ENCODE measurements around the gene MKNK2.

MKNK2 gene

DNA sequence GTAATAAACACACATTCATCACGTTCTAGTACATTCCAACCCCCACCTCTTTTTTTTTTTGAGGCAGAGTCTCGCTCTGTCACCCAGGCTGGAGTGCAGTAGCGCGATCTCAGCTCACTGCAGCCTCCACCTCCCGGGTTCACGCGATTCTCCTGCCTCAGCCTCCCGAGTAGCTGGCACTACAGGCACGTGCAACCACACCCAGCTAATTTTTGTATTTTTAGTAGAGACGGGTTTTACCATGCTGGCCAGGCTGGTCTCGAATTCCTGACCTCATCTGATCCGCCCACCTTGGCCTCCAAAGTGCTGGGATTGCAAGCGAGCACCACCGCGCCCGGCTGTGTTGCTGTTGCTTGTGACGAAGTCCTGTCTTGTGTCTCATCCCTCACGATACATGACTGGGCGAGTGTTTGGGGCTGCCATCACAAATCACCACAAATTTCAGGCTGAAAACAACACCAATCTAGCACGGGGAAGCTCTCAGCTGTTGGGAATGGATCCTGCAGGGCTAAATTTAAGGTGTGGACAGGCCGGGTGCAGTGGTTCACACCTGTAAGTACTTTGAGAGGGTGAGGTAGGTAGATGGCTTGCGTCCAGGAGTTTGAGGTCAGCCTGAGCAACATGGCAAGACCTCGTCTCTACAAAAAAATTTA, 29.4 kb upstream of the MKNK2 start:
- DNase-seq (ENCODE audit: low read depth in 2 of 2, low spot score in 1 of 2): no peak

DNA sequence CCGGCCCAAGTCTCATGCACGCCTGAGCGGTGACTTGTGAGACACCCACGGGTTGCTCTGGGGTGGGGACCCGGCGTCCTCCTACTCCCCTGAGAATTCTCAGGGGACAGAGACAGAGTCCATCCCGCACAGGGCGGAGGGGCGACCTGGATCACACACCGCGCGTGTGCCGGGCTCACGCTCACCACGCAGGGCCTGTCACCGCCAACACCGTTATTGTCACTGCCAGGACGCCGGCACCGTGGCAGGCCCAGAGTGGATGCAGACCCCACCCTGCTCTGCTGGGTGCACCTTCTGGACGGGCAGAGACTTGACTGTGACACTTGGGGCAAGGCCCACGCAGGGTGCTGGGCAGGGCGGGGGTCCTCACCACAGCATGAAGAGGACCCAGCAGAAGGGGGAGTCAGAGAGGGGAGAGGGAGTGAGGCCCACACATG, 28.8 kb upstream of the MKNK2 start:
- DNase-seq (ENCODE audit: low read depth in 2 of 2, low spot score in 1 of 2): no peak

DNA sequence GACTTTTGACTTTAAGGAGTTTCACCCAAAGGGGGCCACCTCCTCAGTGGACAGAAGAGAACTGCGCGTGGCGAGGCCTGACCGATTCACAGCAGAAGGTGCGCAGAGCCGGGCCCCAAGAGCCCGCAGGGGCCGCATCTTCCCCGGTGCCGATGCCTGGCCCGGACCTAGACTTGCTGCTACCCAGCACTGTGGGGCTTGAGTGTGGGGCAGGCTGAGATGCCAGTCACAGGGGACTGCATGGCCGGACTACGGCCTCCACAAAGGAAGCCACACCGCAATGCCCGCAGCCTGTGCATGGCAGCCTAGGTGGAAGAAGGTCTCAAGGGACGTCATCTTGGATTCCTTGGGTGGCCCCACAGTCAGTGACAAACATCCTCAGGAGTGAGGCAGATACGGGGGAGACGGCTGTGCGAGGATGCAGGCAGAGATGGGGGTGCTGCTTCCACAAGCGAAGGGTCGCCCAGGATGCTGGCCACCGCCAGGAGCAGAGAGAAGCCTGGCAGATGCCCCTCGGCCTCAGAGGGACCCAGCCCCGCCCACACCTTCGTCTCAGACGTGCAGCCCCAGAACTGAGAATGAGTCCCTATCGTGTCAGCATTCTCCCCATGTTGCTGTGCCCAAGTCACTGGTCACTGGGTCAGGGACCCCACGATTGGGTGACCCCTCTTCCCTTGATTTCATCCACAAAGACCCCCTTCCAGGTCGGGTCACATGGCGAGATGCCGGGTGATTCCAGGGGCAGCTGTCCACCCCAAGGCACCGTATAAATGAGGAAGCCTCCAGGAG, 28.2 kb upstream of the MKNK2 start:
- no peak for DNase-seq (ENCODE audit: low read depth in 2 of 2, low spot score in 1 of 2)

DNA sequence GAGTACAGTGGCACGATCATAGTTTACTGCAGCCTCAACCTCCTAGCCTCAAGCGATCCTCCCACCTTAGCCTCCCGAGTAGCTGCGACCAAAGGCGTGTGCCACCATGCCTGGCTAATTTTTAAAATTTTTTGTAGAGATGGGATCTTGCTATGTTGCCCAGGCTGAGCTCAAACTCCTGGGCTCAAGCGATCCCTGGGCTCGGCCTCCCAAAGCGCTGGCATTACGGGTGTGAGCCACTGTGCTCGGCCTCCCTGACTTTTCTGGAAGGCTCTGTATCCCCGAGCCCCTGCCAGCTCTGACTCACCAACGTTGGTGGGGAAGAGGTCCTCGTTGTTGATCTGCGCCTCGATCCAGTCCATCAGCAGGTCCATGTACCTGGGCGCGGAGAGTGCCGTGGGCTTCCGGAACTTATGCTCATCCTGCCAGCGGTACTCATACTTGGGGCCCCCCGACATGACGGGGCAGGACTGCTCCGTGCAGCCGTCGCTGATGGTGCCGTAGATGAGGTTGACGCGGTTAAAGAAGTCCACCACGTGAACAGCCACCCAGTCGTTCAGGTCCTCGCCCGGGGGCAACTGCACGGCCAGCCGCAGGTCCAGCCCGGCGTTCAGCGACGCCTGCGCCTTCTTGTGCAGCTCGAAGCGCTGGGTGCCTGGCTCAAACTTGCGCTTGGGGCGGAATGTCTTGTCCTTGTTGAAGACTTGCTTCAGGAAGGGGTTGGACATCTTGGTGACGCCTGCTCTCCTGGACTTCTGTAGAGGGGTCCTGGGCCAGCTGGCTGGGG, 27.0 kb upstream of the MKNK2 start:
- no peak for DNase-seq (ENCODE audit: low read depth in 2 of 2, low spot score in 1 of 2)

DNA sequence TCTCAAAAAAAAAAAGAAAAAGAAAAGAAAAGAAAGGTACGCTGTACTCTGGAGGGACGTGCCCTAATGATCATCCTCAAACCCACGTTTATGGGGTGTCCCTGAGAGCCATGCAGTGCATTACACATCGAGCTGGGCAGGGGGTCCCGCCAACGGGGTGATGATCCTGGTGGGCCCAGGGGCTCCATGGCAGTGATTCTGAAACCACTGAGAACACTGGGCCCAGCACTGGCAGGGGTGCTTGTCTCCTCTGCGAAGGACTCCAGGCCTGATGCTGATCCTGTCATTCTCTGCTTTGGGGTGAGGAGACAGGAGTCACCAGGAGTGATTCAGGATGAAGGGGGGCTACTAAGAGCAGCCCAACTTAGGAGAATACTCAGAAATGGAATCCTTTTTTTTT, 26.4 kb upstream of the MKNK2 start:
- no peak for DNase-seq (ENCODE audit: low read depth in 2 of 2, low spot score in 1 of 2)

DNA sequence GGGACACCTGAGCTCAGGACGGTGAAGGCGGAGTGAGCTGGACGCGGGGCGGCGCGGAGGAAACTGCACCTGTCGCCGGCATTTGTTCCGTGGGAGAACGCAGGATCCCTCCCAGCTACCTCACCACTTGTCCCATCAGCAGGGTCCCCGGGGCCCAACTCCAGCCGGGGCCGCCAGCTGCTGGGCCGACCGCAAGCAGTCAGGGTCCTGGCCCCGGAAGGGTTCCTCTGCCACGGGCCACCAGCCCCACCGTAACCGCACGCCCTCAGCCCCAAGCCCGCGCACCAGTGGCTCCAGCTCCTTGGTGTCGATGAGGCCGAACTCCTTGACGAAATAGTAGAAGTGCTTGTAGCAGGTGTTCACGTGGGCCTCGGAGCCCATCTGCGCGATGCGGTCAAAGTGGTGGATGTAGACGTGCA, 25.5 kb upstream of the MKNK2 start:
- no peak for DNase-seq (ENCODE audit: low read depth in 2 of 2, low spot score in 1 of 2)

- DNase-seq (ENCODE audit: low read depth in 2 of 2, low spot score in 1 of 2): no peak
Measured at GRCh38 chr19:2072757-2073551, 21.9 kb upstream of the MKNK2 start.

DNA sequence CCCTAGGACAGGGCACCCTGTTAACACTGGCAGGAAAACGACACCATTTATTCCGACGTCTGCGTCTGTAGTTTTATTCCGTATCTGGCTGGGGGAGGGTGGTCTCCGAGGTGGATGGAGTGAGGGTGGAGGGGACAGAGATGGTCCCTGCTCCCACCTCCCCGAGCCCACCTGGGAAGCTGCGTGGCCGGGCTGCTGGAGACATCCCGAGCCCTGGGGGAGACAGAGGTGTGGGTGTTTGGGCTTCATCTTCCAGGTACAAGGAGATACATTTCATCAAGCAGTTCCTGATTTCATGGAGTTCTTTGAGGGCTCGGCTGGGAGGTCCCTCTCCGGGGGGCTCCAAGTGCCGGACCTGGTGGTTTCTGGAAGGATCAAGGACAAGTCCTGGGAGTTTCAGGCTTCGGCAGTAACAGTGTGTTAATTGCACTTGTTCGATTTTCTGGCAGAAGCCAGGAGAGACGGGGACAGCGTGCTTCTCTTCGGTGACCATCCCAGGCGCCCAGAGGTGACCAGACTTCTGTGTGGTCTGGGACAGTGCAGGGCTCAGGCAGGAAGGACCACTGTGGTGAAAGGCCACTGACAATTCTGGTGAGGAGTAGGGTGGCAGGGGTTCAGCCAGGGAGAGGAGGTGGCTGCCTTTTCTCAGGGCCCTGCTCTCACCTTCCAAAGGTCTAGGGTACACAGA, 20.1 kb upstream of the MKNK2 start:
- DNase-seq (ENCODE audit: low read depth in 2 of 2, low spot score in 1 of 2): no peak

DNA sequence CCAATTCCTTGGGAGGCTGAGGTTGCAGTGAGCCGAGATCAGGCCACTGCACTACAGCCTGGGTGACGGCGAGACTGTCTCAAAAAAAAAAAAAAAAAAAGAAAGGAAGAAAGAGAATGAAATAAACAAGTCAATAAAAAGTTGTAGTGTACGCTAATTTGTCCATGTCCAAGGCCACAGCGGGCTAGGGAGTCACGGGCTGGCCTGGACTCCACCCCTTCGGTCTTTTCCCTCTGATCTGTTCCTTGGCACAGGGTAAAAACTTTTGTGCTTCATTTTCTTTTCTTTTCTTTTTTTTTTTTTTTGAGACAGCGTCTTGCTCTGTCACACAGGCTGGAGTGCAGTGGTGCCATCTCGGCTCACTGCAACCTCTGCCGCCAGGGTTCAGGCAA, 19.4 kb upstream of the MKNK2 start:
- no peak for DNase-seq (ENCODE audit: low read depth in 2 of 2, low spot score in 1 of 2)

DNA sequence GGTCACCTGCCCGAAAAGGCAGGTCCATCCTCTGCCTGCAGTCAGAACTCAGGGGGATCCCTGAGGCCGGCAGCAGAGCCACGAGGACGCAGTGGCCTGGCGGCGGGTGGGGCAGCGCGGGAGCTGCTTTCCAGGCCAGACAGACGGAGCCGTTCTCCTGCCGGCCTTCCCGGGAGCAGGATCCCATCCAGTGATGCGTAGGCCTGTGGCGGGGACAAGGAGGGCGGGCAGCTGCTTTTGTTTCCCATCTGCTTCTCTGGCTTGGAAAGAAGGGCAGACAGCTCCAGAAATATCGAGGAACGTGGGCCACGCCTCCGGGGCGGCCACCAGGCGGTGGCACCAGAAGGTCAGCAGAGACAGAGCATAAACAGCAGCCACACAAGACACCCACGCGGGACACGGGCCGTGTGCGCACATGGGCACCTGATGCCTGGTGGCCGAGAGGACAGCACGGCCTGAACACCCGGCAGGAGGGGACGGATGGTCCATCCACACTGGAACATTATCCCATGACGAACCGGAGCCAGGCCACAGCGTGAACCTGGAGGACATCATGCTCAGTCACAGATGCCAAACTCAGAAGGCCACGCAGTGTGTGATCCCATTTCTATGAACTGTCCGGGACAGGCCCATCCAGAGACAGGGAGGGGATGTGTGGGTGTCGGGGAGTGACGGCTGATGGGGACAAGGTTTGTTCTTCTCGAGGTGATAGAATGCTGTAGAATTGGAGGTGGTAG, 13.9 kb upstream of the MKNK2 start:
- DNase-seq (ENCODE audit: low read depth in 2 of 2, low spot score in 1 of 2): no peak

GRCh38 chr19:2064395-2064787, 13.3 kb upstream of the MKNK2 start:
- DNase-seq (ENCODE audit: low read depth in 2 of 2, low spot score in 1 of 2): no peak

- DNase-seq (ENCODE audit: low read depth in 2 of 2, low spot score in 1 of 2): no peak
Measured at GRCh38 chr19:2063824-2064223, 12.8 kb upstream of the MKNK2 start.

DNA sequence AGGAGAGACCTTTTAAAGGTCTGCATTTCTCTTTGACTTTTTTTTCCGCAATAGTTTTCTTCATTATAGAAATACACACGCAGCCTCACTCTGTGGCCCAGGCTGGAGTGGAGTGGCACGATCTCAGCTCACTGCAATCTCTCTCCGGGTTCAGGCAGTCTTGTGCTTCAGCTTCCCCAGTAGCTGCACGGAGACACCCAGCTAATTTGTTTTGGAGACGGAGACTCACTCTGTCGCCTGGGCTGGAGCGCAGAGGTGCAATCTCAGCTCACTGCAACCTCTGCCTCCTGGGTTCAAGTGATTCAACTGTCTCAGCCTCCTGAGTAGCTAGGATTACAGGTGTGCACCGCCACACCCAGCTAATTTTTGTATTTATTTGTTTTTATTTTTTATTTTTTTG, 11.7 kb upstream of the MKNK2 start:
- no peak for DNase-seq (ENCODE audit: low read depth in 2 of 2, low spot score in 1 of 2)

DNA sequence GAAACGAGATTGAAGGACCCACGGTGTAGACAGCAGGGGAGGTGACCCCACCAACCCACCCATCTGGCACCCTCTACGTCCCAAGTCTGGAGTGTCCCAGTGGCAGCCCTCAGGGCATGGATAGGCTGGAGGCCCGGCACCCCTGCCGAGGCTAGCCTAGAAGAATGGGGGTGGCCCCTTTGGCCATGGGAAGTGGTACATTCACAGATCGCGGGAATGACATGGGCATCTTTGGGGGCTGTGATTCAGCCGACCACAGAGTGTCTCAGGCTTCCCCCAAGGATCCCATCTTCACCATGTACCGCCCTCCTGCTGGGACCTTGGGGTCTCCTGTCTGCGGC, 11.3 kb upstream of the MKNK2 start:
- DNase-seq (ENCODE audit: low read depth in 2 of 2, low spot score in 1 of 2): no peak

GRCh38 chr19:2061495-2062388, 10.7 kb upstream of the MKNK2 start:
- peak; percentile 99 to 100 for DNase-seq (ENCODE audit: low read depth in 2 of 2, low spot score in 1 of 2)

DNA sequence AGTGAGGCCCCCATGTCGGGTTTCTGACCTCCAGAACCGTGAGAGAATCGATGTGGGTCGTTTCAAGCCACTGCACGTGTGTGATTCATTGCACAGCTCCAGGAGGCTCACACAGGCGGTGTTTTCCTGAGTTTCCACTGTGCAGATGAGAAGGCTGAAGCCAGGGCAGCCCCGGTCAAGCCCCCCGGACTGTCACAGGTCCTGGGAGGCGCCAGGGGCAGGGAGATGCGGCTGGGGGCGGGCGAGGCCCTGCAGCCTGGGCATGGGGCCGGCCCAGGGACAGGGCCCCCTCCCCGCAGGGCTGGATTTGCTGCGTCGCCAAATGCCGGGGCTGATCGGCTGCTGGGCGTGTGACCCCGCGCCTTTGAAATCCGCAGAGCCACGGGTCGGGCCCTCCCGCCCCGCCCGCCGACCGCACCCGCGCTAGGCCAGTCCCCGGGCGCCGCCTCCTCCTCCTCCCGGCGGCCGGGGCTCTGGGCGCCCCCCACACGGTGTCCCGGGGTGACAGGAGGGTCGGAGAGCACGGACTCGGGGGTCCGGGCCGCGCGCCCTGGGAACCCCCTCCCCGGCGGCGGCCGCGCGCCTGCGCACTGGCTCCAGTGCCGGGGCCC, 9.9 kb upstream of the MKNK2 start:
- no peak for DNase-seq (ENCODE audit: low read depth in 2 of 2, low spot score in 1 of 2)

DNA sequence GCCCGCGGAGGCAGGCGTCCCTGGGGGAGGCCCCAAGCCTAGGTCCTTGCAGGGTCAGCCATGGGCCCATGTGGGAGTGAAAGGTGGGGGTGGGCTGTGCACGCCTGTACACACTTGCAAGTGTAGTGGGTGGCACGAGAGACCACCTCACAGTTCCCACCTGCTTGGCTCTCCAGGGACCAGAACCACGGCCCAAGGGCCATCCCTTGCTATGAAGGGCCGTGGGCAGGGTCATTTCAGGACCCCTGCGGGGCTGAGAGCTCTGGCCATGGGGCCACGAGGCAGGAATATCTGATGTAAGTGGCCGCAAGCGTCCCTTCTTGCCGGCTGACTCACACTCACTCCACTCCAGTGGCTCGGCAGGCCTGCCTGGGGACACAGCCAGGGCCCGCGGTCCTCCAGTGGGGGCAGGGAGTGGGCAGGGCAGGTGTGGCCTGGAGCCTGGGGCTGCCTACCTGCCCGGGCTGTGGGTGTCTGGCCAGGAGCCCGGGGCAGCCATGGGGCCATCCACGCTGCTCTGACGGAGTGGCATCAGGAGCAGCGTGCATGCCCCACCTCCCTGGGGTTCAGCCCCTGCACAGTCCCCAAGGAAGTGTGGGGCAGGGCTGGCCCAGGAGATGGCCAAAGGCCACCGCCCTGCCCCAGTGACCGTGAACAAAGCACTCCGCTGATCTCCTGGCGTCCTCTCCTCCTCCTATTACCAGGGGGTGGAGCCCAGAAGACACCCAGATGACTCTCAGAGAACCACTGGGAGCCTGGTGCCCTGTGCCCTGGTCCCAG, 8.6 kb upstream of the MKNK2 start:
- DNase-seq (ENCODE audit: low read depth in 2 of 2, low spot score in 1 of 2): no peak
